Measurements from ENCODE around the gene C1orf226.
"Not testable (repeated sequence)": the region's sequence is repeated elsewhere in the genome, so short reads cannot be mapped to it uniquely, and the experiment has no call there.

C1orf226 gene

GRCh38 chr1:162406811-162407210 is 25.3 kb downstream of the C1orf226 start:
- no peak for DNase-seq

DNA sequence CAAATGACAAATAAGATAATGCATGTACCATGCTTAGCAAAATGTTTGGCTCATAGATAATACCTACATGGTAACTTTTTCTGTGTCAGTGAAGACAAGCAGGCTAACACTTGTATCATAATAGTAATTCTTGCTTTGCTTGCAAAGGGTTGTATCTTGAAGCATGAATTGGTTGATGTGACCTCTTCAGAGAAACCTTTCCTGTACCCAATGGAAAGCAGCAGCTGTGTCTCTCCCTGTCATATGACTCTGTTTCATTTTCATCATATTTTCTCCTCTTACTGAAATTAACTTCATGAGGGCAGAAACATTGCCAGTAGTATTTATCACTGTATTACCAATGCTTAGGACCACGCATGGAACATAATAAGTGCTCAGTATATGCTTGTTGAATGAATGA is 26.0 kb downstream of the C1orf226 start:
- no peak for DNase-seq

DNA sequence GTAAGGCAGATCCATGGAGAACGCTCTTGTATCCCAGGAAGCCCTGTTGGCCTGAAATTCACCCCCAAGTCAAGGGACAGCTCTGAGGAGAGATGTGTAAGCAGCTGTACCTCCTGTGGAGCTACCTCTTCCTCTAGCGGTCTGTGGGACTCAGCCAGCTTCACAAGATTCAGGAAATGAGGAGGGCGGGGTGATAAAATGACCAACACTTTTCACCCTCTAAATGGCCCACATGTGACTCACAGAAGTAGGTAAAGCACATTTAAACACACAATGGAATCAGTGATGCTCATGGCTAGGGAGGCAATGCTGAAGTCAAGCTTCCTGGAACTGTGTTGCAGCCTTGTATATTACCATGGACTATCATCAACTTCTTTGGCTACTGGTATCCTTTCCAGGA is 30.5 kb downstream of the C1orf226 start, which contains the start of gene SH2D1B:
Gene SH2D1B (minus strand): TSS at position 135 of the 400 bp plus-strand sequence. CDS start 120 bp downstream, at position 15.
- no peak for DNase-seq

DNA sequence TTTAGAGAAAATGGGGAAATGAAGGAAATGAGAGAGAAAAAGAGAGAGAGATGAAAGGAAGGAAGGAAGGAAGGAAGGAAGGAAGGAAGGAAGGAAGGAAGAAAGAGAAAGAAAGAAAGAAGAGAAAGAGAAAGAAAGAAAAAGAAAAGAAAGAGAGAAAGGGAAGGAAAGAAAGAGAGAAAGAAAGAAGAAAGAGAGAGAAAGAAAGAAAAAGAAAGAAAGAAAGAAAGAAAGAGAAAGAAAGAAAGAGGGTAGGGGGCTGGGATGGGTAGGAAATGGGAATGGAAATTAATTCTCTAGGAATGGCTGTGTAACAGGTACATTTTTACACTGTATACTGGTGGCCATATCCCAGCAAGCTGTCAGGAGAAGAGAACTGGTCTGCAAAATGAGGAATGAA is 34.7 kb downstream of the C1orf226 start:
- no peak for DNase-seq

GRCh38 chr1:162416909-162417308 is 35.4 kb downstream of the C1orf226 start:
- no peak for DNase-seq

DNA sequence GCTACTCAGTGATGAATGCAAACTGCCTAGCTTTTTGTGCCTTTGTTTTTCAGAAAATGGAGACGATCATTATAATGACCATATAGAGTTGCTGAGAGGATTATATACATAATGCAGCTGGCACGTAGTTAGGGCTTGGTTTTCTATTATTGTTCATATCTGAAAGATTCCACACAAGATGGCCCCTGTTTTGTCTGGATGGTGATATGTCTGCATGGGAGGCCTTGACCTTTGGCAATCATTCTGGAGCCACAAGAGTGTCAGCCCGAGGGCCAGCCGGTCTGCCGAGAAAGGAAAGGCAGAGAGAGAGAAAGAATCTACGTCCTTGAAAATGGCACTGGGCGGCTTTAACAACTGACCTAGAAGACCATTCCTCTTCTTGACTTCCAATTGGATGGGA is 36.1 kb downstream of the C1orf226 start:
- no peak for DNase-seq

DNA sequence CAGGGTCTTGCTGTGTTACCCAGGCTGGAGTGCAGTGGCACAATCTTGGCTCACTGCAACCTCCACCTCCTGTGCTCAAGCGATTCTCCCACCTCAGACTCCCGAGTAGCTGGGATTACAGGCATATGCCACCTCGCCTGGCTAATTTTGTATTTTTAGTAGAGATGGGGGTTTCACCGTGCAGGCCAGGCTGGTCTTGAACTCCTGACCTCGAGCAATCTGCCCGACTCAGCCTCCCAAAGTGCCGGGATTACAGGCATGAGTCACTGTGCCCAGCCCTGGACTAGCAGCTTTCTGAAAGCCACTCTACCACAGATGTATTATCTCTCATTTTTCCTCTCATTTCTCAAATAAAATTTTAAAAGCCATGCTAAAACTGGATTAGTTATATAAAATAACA is 37.1 kb downstream of the C1orf226 start:
- DNase-seq: not testable (repeated sequence)

DNA sequence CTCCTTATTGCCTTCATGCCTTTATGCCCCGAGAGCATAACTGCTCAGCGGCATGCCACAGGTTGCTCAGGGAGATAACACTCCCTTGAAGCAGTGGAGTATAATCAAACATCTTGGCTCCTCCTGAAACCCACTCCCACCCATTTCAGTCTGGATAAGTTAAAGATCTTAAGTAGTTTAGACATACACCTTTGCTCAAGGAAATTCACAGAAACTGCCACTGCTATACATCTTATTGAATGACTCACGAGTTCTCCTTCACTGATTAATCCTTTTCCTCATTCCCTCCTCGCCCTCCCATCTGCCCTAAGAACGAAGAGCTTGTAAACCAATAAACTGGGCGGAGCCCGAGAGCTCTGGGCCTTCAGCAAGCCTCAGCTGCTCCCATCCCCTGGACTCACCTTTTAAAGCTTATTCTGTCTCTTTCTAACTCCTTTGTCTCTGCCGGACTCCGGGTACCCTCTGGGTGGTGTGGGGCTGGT is 38.0 kb downstream of the C1orf226 start:
- DNase-seq: not testable (repeated sequence)

- no peak for DNase-seq
These were observed 38.6 kb downstream of the C1orf226 start for GRCh38 chr1:162420120-162420519.

DNA sequence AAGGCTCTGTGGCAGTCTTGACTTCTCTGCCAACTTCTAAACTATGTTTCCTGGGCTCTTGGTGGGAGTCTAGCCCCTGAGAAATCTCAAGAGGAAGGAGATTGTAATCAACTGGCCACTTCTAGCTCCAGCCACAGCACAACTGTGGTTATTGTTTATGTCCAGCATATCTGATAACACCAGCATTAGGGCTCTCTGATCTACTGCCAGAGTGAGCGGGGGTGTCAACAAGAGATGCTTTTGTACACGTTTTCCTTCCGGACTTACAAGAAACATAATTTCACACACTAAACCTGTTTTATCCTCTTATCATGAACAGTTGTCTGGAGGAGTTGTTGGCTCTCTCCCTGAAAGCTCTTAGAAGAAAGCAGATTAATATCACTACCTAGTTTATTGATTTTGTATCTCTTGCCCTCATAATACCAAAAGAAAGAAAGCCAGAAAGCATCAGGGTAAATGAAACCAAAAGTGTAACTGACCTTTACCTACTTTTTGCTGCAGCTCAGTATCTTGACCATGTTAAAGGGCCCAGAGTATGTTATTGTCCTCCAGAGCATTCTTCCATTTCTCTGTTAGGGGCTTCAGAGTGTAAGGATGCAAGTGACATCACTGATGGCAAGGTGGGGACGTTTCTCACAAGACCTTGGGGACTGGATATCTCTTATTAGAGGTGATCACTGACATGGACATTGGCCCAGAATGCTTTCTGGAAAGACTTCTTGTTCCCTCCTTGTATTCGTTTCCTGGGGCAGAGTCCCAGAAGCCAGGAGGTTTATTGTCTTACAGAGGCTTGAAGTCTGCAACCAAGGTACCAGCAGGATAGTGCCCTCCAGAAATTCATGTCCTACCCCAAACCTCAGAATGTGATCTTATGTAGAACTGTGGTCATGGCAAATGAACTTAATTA is 40.0 kb downstream of the C1orf226 start:
- DNase-seq: no peak

DNA sequence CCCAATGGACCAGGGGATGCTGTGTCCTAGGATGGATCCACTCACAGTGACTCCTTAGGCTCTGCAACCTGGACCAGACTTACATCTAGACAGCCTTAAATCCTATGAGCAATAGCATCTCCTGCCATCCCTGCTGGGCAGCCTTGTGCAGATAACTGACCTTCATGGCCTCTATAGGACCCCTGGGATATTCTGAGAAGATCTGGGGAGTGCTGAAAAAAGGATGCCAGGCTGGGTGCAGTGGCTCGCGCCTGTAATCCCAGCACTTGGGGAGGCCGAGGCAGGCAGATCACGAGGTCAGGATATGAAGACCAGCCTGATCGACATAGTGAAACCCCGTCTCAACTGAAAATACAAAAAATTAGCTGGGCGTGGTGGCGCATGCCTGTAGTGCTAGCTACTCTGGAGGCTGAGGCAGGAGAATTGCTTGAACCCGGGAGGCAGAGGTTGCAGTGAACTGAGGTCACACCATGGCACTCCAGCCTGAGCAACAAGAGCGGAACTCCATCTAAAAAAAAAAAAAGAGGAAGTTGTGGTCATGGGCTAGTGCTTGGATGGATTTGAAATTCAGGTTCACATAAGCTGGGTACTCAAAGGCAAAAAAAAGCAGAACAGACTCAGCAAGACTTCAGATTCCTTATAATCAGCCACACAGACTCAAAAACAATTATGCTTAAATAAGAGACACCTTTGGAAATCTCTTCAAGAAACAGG is 41.3 kb downstream of the C1orf226 start:
- no peak for DNase-seq

- no peak for DNase-seq
These were observed 49.1 kb downstream of the C1orf226 start for GRCh38 chr1:162430583-162430982.

DNA sequence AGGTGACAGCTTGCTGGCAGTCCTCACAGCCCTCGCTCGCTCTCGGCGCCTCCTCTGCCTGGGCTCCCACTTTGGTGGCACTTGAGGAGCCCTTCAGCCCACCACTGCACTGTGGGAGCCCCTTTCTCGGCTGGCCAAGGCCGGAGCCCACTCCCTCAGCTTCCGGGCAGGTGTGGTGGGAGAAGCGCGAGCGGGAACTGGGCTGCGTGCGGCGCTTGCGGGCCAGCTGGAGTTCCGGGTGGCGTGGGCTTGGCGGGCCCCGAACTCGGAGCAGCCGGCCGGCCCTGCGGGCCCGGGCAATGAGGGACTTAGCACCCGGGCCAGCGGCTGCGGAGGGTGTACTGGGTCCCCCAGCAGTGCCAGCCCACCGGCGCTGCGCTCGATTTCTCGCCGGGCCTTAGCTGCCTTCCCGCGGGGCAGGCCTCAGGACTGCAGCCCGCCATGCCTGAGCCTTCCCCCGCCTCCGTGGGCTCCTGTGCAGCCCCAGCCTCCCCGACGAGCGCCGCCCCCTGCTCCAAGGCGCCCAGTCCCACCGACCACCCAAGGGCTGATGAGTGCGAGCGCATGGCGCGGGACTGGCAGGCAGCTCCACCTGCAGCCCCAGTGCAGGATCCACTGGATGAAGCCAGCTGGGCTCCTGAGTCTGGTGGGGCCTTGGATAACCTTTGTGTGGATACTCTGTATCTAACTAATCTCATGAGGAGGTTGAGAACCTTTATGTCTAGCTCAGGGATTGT is 51.6 kb downstream of the C1orf226 start:
- DNase-seq: not testable (repeated sequence)
